Prostate gland (tissue), 2 donors: ENCODE measurements around the gene DOCK2.

Experiments used
- CTCF ChIP-seq, 4 experiments: fragments of 200-600 bp in 2 of 4; fragments of 450-650 bp in 2 of 4; sonication (generic) in 2 of 4; IDR thresholded peaks; 1 replicate in 3 of 4; 2 replicates in 1 of 4; pipeline ENCODE4 v1.5.1; 2016 to 2019; ENCODE audit warnings: antibody characterized with exemption in 4 of 4, mild to moderate bottlenecking in 2 of 4, moderate library complexity in 2 of 4
- POLR2A ChIP-seq: fragments of 450-650 bp; IDR thresholded peaks from one replicate; pipeline ENCODE4 v1.6.1; 2016; ENCODE audit warnings: antibody characterized with exemption, mild to moderate bottlenecking
- POLR2AphosphoS5 ChIP-seq: sonication (generic); formaldehyde crosslinking; IDR thresholded peaks from one replicate; pipeline ENCODE4 v1.6.1; 2017; ENCODE audit warnings: antibody characterized with exemption

- TF ChIP-seq CTCF (IDR thresholded peaks at IDR 0.05): no peak
- no peak for TF ChIP-seq POLR2A
- TF ChIP-seq POLR2AphosphoS5: no peak
Observed at GRCh38 chr5:169893571-169893970, 256.5 kb downstream of the DOCK2 start.
